ENCODE measurements around the gene HOXC4. TPM values are rescaled to one million over a fixed set of nuclear protein-coding genes. Genes with fewer than 3 reads are reported as not detected.

HOXC4 gene
- polyA plus RNA-seq, 3 donors = not detected

GRCh38 chr12:54026640-54027441 lies 26.8 kb upstream of the HOXC4 start:
- Histone ChIP-seq H3K4me1 (ENCODE audit: control insufficient read depth in 1 of 2, insufficient read depth in 2 of 2, low read length in 2 of 2) (no peaks in the 10 kb centered on the region), H3K4me3 (replicated peaks in 1 of 3; ENCODE audit: low read depth in 2 of 3, low read length in 3 of 3) (no peak overlapping the region), H3K79me2 (ENCODE audit: insufficient read depth, low read length) (no peaks in the 10 kb centered on the region), H3K36me3 (replicated peaks in 1 of 2; ENCODE audit: control insufficient read depth in 1 of 2, insufficient read depth in 2 of 2, low read length in 2 of 2) (no peaks in the 10 kb centered on the region), H3K4me2 (replicated peaks; ENCODE audit: extremely low read depth, low read length, poor library complexity, severe bottlenecking) (no peak overlapping the region), H4K20me1 (ENCODE audit: insufficient read depth, low read length) (no peaks in the 10 kb centered on the region), H3K27ac (ENCODE audit: low read depth in 1 of 2, low read length in 2 of 2) (no peak overlapping the region), H3K27me3 (ENCODE audit: control insufficient read depth in 2 of 2, insufficient read depth in 2 of 2, low read length in 2 of 2) (peaks cover 88 to 99% of the 10 kb centered on the region in 2 donors), H3K9me3 (replicated peaks in 1 of 2; ENCODE audit: control insufficient read depth in 1 of 2, insufficient read depth in 1 of 2, low read length in 2 of 2) (peaks cover 9 to 36% of the 10 kb centered on the region in 2 donors), H2AFZ (ENCODE audit: insufficient read depth, low read depth, low read length, poor library complexity, severe bottlenecking) (no peak overlapping the region), H3K9ac (ENCODE audit: insufficient read depth, low read length, poor library complexity, severe bottlenecking) (no peak overlapping the region)
- peaks cover 0 to 17% (median 13%) of the 10 kb centered on the region in 7 donors for H3K9me3 Mint-ChIP-seq
- peak overlapping the region in 1 of 2 donors; percentile 70 for H3K4me3 Mint-ChIP-seq
- intact Hi-C loops (cut with micrococcal nuclease) = no loop called here
- TF ChIP-seq, protein P1, sequence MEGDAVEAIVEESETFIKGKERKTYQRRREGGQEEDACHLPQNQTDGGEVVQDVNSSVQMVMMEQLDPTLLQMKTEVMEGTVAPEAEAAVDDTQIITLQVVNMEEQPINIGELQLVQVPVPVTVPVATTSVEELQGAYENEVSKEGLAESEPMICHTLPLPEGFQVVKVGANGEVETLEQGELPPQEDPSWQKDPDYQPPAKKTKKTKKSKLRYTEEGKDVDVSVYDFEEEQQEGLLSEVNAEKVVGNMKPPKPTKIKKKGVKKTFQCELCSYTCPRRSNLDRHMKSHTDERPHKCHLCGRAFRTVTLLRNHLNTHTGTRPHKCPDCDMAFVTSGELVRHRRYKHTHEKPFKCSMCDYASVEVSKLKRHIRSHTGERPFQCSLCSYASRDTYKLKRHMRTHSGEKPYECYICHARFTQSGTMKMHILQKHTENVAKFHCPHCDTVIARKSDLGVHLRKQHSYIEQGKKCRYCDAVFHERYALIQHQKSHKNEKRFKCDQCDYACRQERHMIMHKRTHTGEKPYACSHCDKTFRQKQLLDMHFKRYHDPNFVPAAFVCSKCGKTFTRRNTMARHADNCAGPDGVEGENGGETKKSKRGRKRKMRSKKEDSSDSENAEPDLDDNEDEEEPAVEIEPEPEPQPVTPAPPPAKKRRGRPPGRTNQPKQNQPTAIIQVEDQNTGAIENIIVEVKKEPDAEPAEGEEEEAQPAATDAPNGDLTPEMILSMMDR (IDR thresholded peaks at IDR 0.05) = no peak
- H3K27me3 Mint-ChIP-seq (ENCODE audit: low read depth in 3 of 3) = peaks cover 96 to 99% (median 97%) of the 10 kb centered on the region in 3 donors
- peaks cover 15% of the 10 kb centered on the region for H3K4me1 Mint-ChIP-seq
- WGBS (ENCODE audit: insufficient coverage) = 13% methylated on average over 8 of the region's 22 CpGs
- peak overlapping the region in 1 of 7 donors; percentile 76 for H3K27ac Mint-ChIP-seq
- peaks cover 0 to 13% of the 10 kb centered on the region in 2 donors for H3K36me3 Mint-ChIP-seq
- DNase-seq = no peak

- Mint-ChIP-seq H3K27me3 (ENCODE audit: low read depth in 3 of 3) (peaks cover 96 to 99% (median 97%) of the 10 kb centered on the region in 3 donors), H3K27ac (no peak overlapping the region), H3K4me3 (peak overlapping the region in 1 of 2 donors; percentile 70), H3K9me3 (peaks cover 0 to 21% (median 18%) of the 10 kb centered on the region in 7 donors), H3K36me3 (peaks cover 0 to 18% of the 10 kb centered on the region in 2 donors), H3K4me1 (peaks cover 15% of the 10 kb centered on the region)
- intact Hi-C loops (cut with micrococcal nuclease) = no loop called here
- H3K9me3 ChIP-seq (replicated peaks in 1 of 2; ENCODE audit: control insufficient read depth in 1 of 2, insufficient read depth in 1 of 2, low read length in 2 of 2) = peaks cover 15 to 41% of the 10 kb centered on the region in 2 donors
- DNase-seq = no peak
- TF ChIP-seq, protein P1 (IDR thresholded peaks at IDR 0.05) = no peak
- H4K20me1 ChIP-seq (ENCODE audit: insufficient read depth, low read length) = no peaks in the 10 kb centered on the region
- H2AFZ ChIP-seq (ENCODE audit: insufficient read depth, low read depth, low read length, poor library complexity, severe bottlenecking) = no peak overlapping the region
- H3K27me3 ChIP-seq (ENCODE audit: control insufficient read depth in 2 of 2, insufficient read depth in 2 of 2, low read length in 2 of 2) = peaks cover 88 to 99% of the 10 kb centered on the region in 2 donors
- WGBS (ENCODE audit: insufficient coverage) = no CpG with 5 or more reads among the region's 3 CpGs
- no peaks in the 10 kb centered on the region for H3K4me1 ChIP-seq (ENCODE audit: control insufficient read depth in 1 of 2, insufficient read depth in 2 of 2, low read length in 2 of 2)
- no peak overlapping the region for H3K4me2 ChIP-seq (replicated peaks; ENCODE audit: extremely low read depth, low read length, poor library complexity, severe bottlenecking)
- no peaks in the 10 kb centered on the region for H3K79me2 ChIP-seq (ENCODE audit: insufficient read depth, low read length)
- H3K4me3 ChIP-seq (replicated peaks in 1 of 3; ENCODE audit: low read depth in 2 of 3, low read length in 3 of 3) = no peak overlapping the region
- H3K27ac ChIP-seq (ENCODE audit: low read depth in 1 of 2, low read length in 2 of 2) = no peak overlapping the region
- H3K36me3 ChIP-seq (replicated peaks in 1 of 2; ENCODE audit: control insufficient read depth in 1 of 2, insufficient read depth in 2 of 2, low read length in 2 of 2) = no peaks in the 10 kb centered on the region
- H3K9ac ChIP-seq (ENCODE audit: insufficient read depth, low read length, poor library complexity, severe bottlenecking) = no peak overlapping the region
These were observed 26.2 kb upstream of the HOXC4 start for GRCh38 chr12:54027442-54027786.

Data from CD14-positive monocyte (primary cell).